Uterus (tissue), 4 donors: Measurements from ENCODE around the gene ALLC. TPM values are rescaled to one million over a fixed set of nuclear protein-coding genes. Genes with fewer than 3 reads are reported as not detected.
"Not testable (repeated sequence)": the region's sequence is repeated elsewhere in the genome, so short reads cannot be mapped to it uniquely, and the experiment has no call there.

Source experiments
- DNase-seq, 2 donors: peaks; one replicate each; pipeline ENCODE4 v3.0.0-alpha.2; 2019 to 2020
- H3K27ac ChIP-seq, 2 donors: fragments of 200-600 bp; sonication (generic); 1 replicate in 1 of 2; 2 replicates in 1 of 2; pipeline ENCODE4 v1.5.1; 2016 to 2018
- H3K27me3 ChIP-seq, 2 donors: fragments of 200-600 bp; sonication (generic); one replicate each; pipeline ENCODE4 v1.5.1; 2018 to 2019; ENCODE audit warnings: control low read depth in 1 of 2
- H3K36me3 ChIP-seq, 2 donors: fragments of 200-600 bp; sonication (generic); one replicate each; pipeline ENCODE4 v1.5.1; 2019; ENCODE audit warnings: control low read depth in 1 of 2
- H3K4me1 ChIP-seq, 2 donors: fragments of 200-600 bp; sonication (generic); one replicate each; pipeline ENCODE4 v1.5.1; 2018 to 2019; ENCODE audit warnings: control low read depth in 1 of 2
- H3K4me3 ChIP-seq, 2 donors: fragments of 200-600 bp; sonication (generic); 1 replicate in 1 of 2; 2 replicates in 1 of 2; pipeline ENCODE4 v1.5.1; 2018 to 2019; ENCODE audit warnings: mild to moderate bottlenecking in 1 of 2
- H3K9me3 ChIP-seq, 2 donors: fragments of 200-600 bp; sonication (generic); one replicate each; pipeline ENCODE4 v1.5.1; 2019; ENCODE audit warnings: control low read depth in 1 of 2
- CTCF ChIP-seq, 4 experiments: fragments of 200-600 bp in 2 of 4; fragments of 450-650 bp in 2 of 4; sonication (generic) in 2 of 4; IDR thresholded peaks; one replicate each; pipeline ENCODE4 v1.5.1; 2016 to 2019; ENCODE audit warnings: antibody characterized with exemption in 4 of 4, mild to moderate bottlenecking in 2 of 4, moderate library complexity in 1 of 4
- POLR2A ChIP-seq, 2 donors: fragments of 450-650 bp; IDR thresholded peaks; one replicate each; pipeline ENCODE4 v1.6.1; 2016; ENCODE audit warnings: antibody characterized with exemption in 2 of 2, mild to moderate bottlenecking in 1 of 2, moderate library complexity in 1 of 2
- intact Hi-C: fragments of 100-400 bp; cut with DNase I; formaldehyde crosslinking; loops from one replicate; pipeline ENCODE4 v1.15.1; 2023; ENCODE audit warnings: low total_unique reads
- total RNA-seq, 4 donors: library from RNA; depleted of rRNA in 3 of 4; stranded (reverse); fragments of >200 nt in 3 of 4; gene quantifications; one replicate each; pipeline versions ENCODE4 v1.1.0 to v1.2.4, GENCODE V29; 2014 to 2023
- donor health status: DM: yes; HTN: yes; CAD: no.

Gene ALLC
- total RNA-seq, 4 donors from 2014 or later, result not detected

- no peaks in the 10 kb centered on the region for H3K36me3 ChIP-seq
- H3K27me3 ChIP-seq, result no peaks in the 10 kb centered on the region
- no peak for DNase-seq
- no peak overlapping the region for H3K4me3 ChIP-seq
- H3K9me3 ChIP-seq, result no peaks in the 10 kb centered on the region
- no peak overlapping the region for H3K27ac ChIP-seq
- no peaks in the 10 kb centered on the region for H3K4me1 ChIP-seq
- intact Hi-C loops, result no loop called here
- no peak for TF ChIP-seq CTCF (IDR thresholded peaks at IDR 0.05)
- no peak for TF ChIP-seq POLR2A (IDR thresholded peaks at IDR 0.05)
Observed at GRCh38 chr2:3611589-3611988, 46.4 kb upstream of the ALLC start.

GRCh38 chr2:3612639-3613523 is 45.1 kb upstream of the ALLC start:
- Histone ChIP-seq H3K27me3 (no peaks in the 10 kb centered on the region), H3K36me3 (no peaks in the 10 kb centered on the region), H3K4me1 (no peaks in the 10 kb centered on the region), H3K27ac (no peak overlapping the region), H3K4me3 (no peak overlapping the region), H3K9me3 (no peaks in the 10 kb centered on the region)
- peak in 1 of 2 donors; percentile 6 for DNase-seq
- intact Hi-C loops, result no loop called here
- TF ChIP-seq POLR2A (IDR thresholded peaks at IDR 0.05) (no peak), CTCF (IDR thresholded peaks at IDR 0.05) (no peak)

- DNase-seq, result peak in 1 of 2 donors; percentile 1
- TF ChIP-seq POLR2A (IDR thresholded peaks at IDR 0.05) (no peak), CTCF (IDR thresholded peaks at IDR 0.05) (no peak)
- no peak overlapping the region for H3K4me3 ChIP-seq
Observed at GRCh38 chr2:3613524-3613905, 44.5 kb upstream of the ALLC start.

GRCh38 chr2:3614743-3615142 is 43.3 kb upstream of the ALLC start:
- H3K27ac ChIP-seq, intact Hi-C loops, H3K4me3 ChIP-seq, H3K4me1 ChIP-seq, H3K36me3 ChIP-seq, H3K9me3 ChIP-seq, DNase-seq, H3K27me3 ChIP-seq: not testable (repeated sequence)

More at GRCh38 chr2:3613524-3613905, 44.5 kb upstream of the ALLC start:
- Histone ChIP-seq H3K36me3 (no peaks in the 10 kb centered on the region), H3K9me3 (no peaks in the 10 kb centered on the region), H3K4me1 (no peaks in the 10 kb centered on the region), H3K27ac (no peak overlapping the region), H3K27me3 (no peaks in the 10 kb centered on the region)
- intact Hi-C loops, result no loop called here

GRCh38 chr2:3615541-3616200 is 42.3 kb upstream of the ALLC start:
- H3K36me3 ChIP-seq, H3K9me3 ChIP-seq, H3K27ac ChIP-seq, H3K4me3 ChIP-seq, intact Hi-C loops, H3K4me1 ChIP-seq, H3K27me3 ChIP-seq, DNase-seq: not testable (repeated sequence)

- H3K4me1 ChIP-seq, DNase-seq, H3K9me3 ChIP-seq, H3K27ac ChIP-seq, intact Hi-C loops, H3K36me3 ChIP-seq, H3K4me3 ChIP-seq, H3K27me3 ChIP-seq: not testable (repeated sequence)
Observed at GRCh38 chr2:3616435-3617197, 41.4 kb upstream of the ALLC start.
